SK-N-SH (cell line): Measurements from ENCODE around the gene CHMP2B. TPM values are rescaled to one million over a fixed set of nuclear protein-coding genes. Genes with fewer than 3 reads are reported as not detected.
"Not testable (repeated sequence)": the region's sequence is repeated elsewhere in the genome, so short reads cannot be mapped to it uniquely, and the experiment has no call there.

ENCODE experiments used
- CTCF ChIA-PET: fragments of 300-600, 350-600 bp; formaldehyde crosslinking; extraction: SDS; loops from one replicate; lab custom pipeline; 2021; lab: Yijun Ruan, JAX
- POLR2A ChIA-PET: fragments of 350-600 bp; sonication (Branson Sonifier 250); formaldehyde crosslinking; extraction: SDS; loops from one replicate; lab custom pipeline; 2020; ENCODE audit warnings: antibody characterized with exemption, inconsistent platforms; lab: Yijun Ruan, JAX
- DNase-seq: peaks from one replicate; pipeline ENCODE4 v3.0.0; 2012
- H2AFZ ChIP-seq: fragments of 200-600 bp; sonication (generic); 2 replicates; pipeline ENCODE4 v1.8.1; 2016; ENCODE audit warnings: antibody characterized with exemption, mild to moderate bottlenecking, low read depth
- H3F3A ChIP-seq: fragments of 200-600 bp; sonication (generic); replicated peaks from 2 replicates; pipeline ENCODE3; 2016; ENCODE audit warnings: antibody characterized with exemption, mild to moderate bottlenecking; ENCODE audit not compliant: insufficient read depth
- H3K27ac ChIP-seq, 2 experiments: fragments of 200-500 bp in 1 of 2; fragments of 200-600 bp in 1 of 2; sonication (Bioruptor generic) in 1 of 2; sonication (generic), shearing (Covaris generic) in 1 of 2; 2 replicates each; pipeline versions ENCODE4 v1.5.1 to v1.6.1; 2014 to 2016; ENCODE audit warnings: low read depth in 2 of 2, inconsistent platforms in 1 of 2, low read length in 1 of 2, mild to moderate bottlenecking in 1 of 2, mixed read lengths in 1 of 2
- H3K27me3 ChIP-seq: fragments of 200-600 bp; sonication (generic), shearing (Covaris generic); 2 replicates; pipeline ENCODE4 v1.6.1; 2016; ENCODE audit warnings: mixed run types; ENCODE audit not compliant: insufficient read depth
- H3K36me3 ChIP-seq, 2 experiments: fragments of 200-500 bp in 1 of 2; fragments of 200-600 bp in 1 of 2; sonication (Bioruptor generic) in 1 of 2; sonication (generic) in 1 of 2; replicated peaks in 1 of 2; 2 replicates each; pipeline versions ENCODE3 to v1.5.1; 2014 to 2016; ENCODE audit warnings: low read length in 1 of 2, mild to moderate bottlenecking in 1 of 2; ENCODE audit not compliant: insufficient read depth in 2 of 2, control insufficient read depth in 1 of 2
- H3K4me1 ChIP-seq, 2 experiments: fragments of 200-500 bp in 1 of 2; fragments of 200-600 bp in 1 of 2; sonication (Bioruptor generic) in 1 of 2; sonication (generic), shearing (Covaris generic) in 1 of 2; 2 replicates each; pipeline versions ENCODE4 v1.5.1 to v1.6.1; 2014 to 2016; ENCODE audit warnings: low read depth in 1 of 2, low read length in 1 of 2, mixed run types in 1 of 2; ENCODE audit not compliant: insufficient read depth in 2 of 2, control insufficient read depth in 1 of 2
- H3K4me2 ChIP-seq: fragments of 200-600 bp; sonication (generic), shearing (Covaris generic); 2 replicates; pipeline ENCODE4 v1.6.1; 2017; ENCODE audit warnings: mixed run types
- H3K4me3 ChIP-seq, 2 experiments: fragments of 200-500 bp in 1 of 2; fragments of 200-600 bp in 1 of 2; sonication (Bioruptor generic) in 1 of 2; sonication (generic), shearing (Covaris generic) in 1 of 2; 2 replicates each; pipeline versions ENCODE4 v1.5.1 to v1.8.1; 2014 to 2016; ENCODE audit warnings: low read depth in 2 of 2, inconsistent platforms in 1 of 2, low read length in 1 of 2, mild to moderate bottlenecking in 1 of 2, mixed read lengths in 1 of 2, moderate library complexity in 1 of 2
- H3K79me2 ChIP-seq: fragments of 200-600 bp; sonication (generic); 2 replicates; pipeline ENCODE4 v1.8.1; 2017; ENCODE audit warnings: mild to moderate bottlenecking; ENCODE audit not compliant: insufficient read depth
- H3K9ac ChIP-seq: fragments of 200-600 bp; sonication (generic); 2 replicates; pipeline ENCODE4 v1.6.1; 2017; ENCODE audit warnings: mixed run types
- H3K9me2 ChIP-seq: fragments of 200-600 bp; sonication (generic); 2 replicates; pipeline ENCODE4 v1.6.1; 2017; ENCODE audit warnings: mixed run types
- H3K9me3 ChIP-seq: fragments of 200-600 bp; sonication (generic); 2 replicates; pipeline ENCODE4 v1.6.1; 2017; ENCODE audit warnings: mixed run types, mild to moderate bottlenecking, moderate library complexity
- H4K20me1 ChIP-seq: fragments of 200-600 bp; sonication (generic); 2 replicates; pipeline ENCODE4 v1.6.1; 2017; ENCODE audit warnings: mild to moderate bottlenecking, mixed run types; ENCODE audit not compliant: insufficient read depth
- CHD2 ChIP-seq: fragments of 150-350 bp; IDR thresholded peaks from 2 replicates; pipeline ENCODE4 v1.6.1; 2018; ENCODE audit warnings: low read length; ENCODE audit not compliant: partially characterized antibody
- ELF1 ChIP-seq: IDR thresholded peaks from 2 replicates; pipeline ENCODE4 v1.4.0; 2012
- FOXJ3 ChIP-seq: sonication (generic); formaldehyde crosslinking; IDR thresholded peaks from 2 replicates; pipeline ENCODE4 v1.5.1; 2020; ENCODE audit warnings: mild to moderate bottlenecking, missing genetic modification reagents
- FOXM1 ChIP-seq: IDR thresholded peaks from 2 replicates; pipeline ENCODE4 v1.4.0; 2012; ENCODE audit warnings: low read depth, mild to moderate bottlenecking
- GABPA ChIP-seq: IDR thresholded peaks from 2 replicates; pipeline ENCODE4 v1.4.0; 2012; ENCODE audit warnings: low read depth, mild to moderate bottlenecking
- IRF3 ChIP-seq: fragments of 150-350 bp; IDR thresholded peaks from 2 replicates; pipeline ENCODE4 v1.6.1; 2016; ENCODE audit warnings: mild to moderate bottlenecking, low read depth, low read length
- JUND ChIP-seq: IDR thresholded peaks from 2 replicates; pipeline ENCODE4 v1.4.0; 2012
- MAX ChIP-seq: IDR thresholded peaks from 2 replicates; pipeline ENCODE4 v1.4.0; 2012; ENCODE audit warnings: low read depth
- MXI1 ChIP-seq: IDR thresholded peaks from 2 replicates; pipeline ENCODE4 v1.6.1; 2012; ENCODE audit warnings: mild to moderate bottlenecking, low read depth, low read length, improper control_type of control experiment
- NFIC ChIP-seq: IDR thresholded peaks from 2 replicates; pipeline ENCODE4 v1.4.0; 2012; ENCODE audit warnings: borderline replicate concordance
- RAD21 ChIP-seq: IDR thresholded peaks from 2 replicates; pipeline ENCODE4 v1.6.1; 2012; ENCODE audit warnings: mild to moderate bottlenecking, low read length
- RCOR1 ChIP-seq: fragments of 150-350 bp; IDR thresholded peaks from 2 replicates; pipeline ENCODE4 v1.6.1; 2017; ENCODE audit warnings: antibody characterized with exemption, low read length
- SIN3A ChIP-seq: IDR thresholded peaks from 2 replicates; pipeline ENCODE4 v1.6.1; 2012; ENCODE audit warnings: low read depth, mild to moderate bottlenecking, low read length, moderate library complexity, borderline replicate concordance
- TEAD4 ChIP-seq: IDR thresholded peaks from 2 replicates; pipeline ENCODE4 v1.4.0; 2012; ENCODE audit warnings: mild to moderate bottlenecking, borderline replicate concordance; ENCODE audit not compliant: insufficient read depth
- USF1 ChIP-seq: IDR thresholded peaks from 2 replicates; pipeline ENCODE4 v1.4.0; 2012; ENCODE audit warnings: low read depth, borderline replicate concordance
- ZBTB33 ChIP-seq: IDR thresholded peaks from 2 replicates; pipeline ENCODE4 v1.4.0; 2012; ENCODE audit warnings: low read depth, borderline replicate concordance
- WGBS: methylation state at CpG from one replicate; pipeline ENCODE4 v1.1.6; 2017; ENCODE audit warnings: low lambda C conversion rate; 5-methylcytosine and 5-hydroxymethylcytosine counted together
- polyA plus RNA-seq, 3 experiments: library from polyadenylated mRNA; depleted of rRNA; stranded (reverse); fragments of >200 nt; gene quantifications; 2 replicates each; pipeline ENCODE4 v1.2.3, GENCODE V29; 2012

Gene CHMP2B
- polyA plus RNA-seq, 1 of the 3 experiments (the other 2 are of a cell fraction), result 8.5 TPM

GRCh38 chr3:87247430-87247773, 20.3 kb downstream of the CHMP2B start:
- Histone ChIP-seq H3K9me2 (no peaks in the 10 kb centered on the region), H3F3A (no peaks in the 10 kb centered on the region), H3K27ac (no peak overlapping the region), H3K27me3 (no peaks in the 10 kb centered on the region), H4K20me1 (no peaks in the 10 kb centered on the region), H3K36me3 (peaks cover 21 to 22% of the 10 kb centered on the region in 2 experiments), H3K4me2 (no peak overlapping the region), H3K4me3 (no peak overlapping the region), H3K79me2 (no peaks in the 10 kb centered on the region), H3K9me3 (no peaks in the 10 kb centered on the region), H2AFZ (no peak overlapping the region), H3K4me1 (no peaks in the 10 kb centered on the region), H3K9ac (no peak overlapping the region)
- no peak for DNase-seq
- TF ChIP-seq JUND, result no peak
- no peak for TF ChIP-seq ELF1
- TF ChIP-seq MAX, result no peak
- no peak for TF ChIP-seq RCOR1
- TF ChIP-seq RAD21, result no peak
- TF ChIP-seq NFIC, result no peak
- TF ChIP-seq ZBTB33, result no peak
- ChIA-PET POLR2A (no interaction called here), CTCF (interaction anchor here (4.1 kb wide), 1 partner anchor 13 kb away, joined by 23 read pairs; no protein-coding TSS in a partner anchor)
- 74% methylated on average over 1 of the region's 1 CpG for WGBS

- H3K27me3 ChIP-seq, H3K9ac ChIP-seq, H3K4me2 ChIP-seq, H3K4me1 ChIP-seq, H2AFZ ChIP-seq, H3K27ac ChIP-seq, H3K9me3 ChIP-seq, POLR2A ChIA-PET, H4K20me1 ChIP-seq, H3K79me2 ChIP-seq, H3K9me2 ChIP-seq, DNase-seq, H3K4me3 ChIP-seq, H3F3A ChIP-seq: not testable (repeated sequence)
- CTCF ChIA-PET, result interaction anchor here (0.9 to 4.1 kb wide), 2 partner anchors 12 to 14 kb away, joined by 4 to 23 read pairs; no protein-coding TSS in a partner anchor
- WGBS, result 95% methylated on average over 6 of the region's 6 CpGs
- H3K36me3 ChIP-seq, result peaks cover 22 to 23% of the 10 kb centered on the region in 2 experiments
Measured at GRCh38 chr3:87248231-87248630, 21.1 kb downstream of the CHMP2B start.

- no peak overlapping the region for H3K4me3 ChIP-seq
- 100% methylated on average over 1 of the region's 1 CpG for WGBS
- no peaks in the 10 kb centered on the region for H3K9me2 ChIP-seq
- ChIA-PET POLR2A (no interaction called here), CTCF (interaction anchor here (0.9 to 4.1 kb wide), 2 partner anchors 12 to 14 kb away, joined by 4 to 23 read pairs; no protein-coding TSS in a partner anchor)
- H3K9me3 ChIP-seq, result no peaks in the 10 kb centered on the region
- H3K4me2 ChIP-seq, result no peak overlapping the region
- H3K9ac ChIP-seq, result no peak overlapping the region
- no peaks in the 10 kb centered on the region for H3F3A ChIP-seq
- no peaks in the 10 kb centered on the region for H3K27me3 ChIP-seq
- TF ChIP-seq MXI1 (no peak), GABPA (no peak), FOXM1 (no peak), CHD2 (no peak), SIN3A (no peak), IRF3 (no peak), ZBTB33 (no peak), USF1 (no peak), FOXJ3 (no peak), TEAD4 (no peak)
- H3K79me2 ChIP-seq, result no peaks in the 10 kb centered on the region
- no peak for DNase-seq
- H3K36me3 ChIP-seq, result peaks cover 28 to 29% of the 10 kb centered on the region in 2 experiments
- H3K4me1 ChIP-seq, result no peaks in the 10 kb centered on the region
- H3K27ac ChIP-seq, result no peak overlapping the region
- H4K20me1 ChIP-seq, result no peaks in the 10 kb centered on the region
- H2AFZ ChIP-seq, result no peak overlapping the region
Measured at GRCh38 chr3:87248831-87249230, 21.7 kb downstream of the CHMP2B start.
